NOMO-1 treated with DMSO at 0.1 percent for 48 hours (cell line): Measurements from ENCODE around the gene TAL1.
"Not testable (repeated sequence)": the region's sequence is repeated elsewhere in the genome, so short reads cannot be mapped to it uniquely, and the experiment has no call there.

Experiments
- DNase-seq: peaks from one replicate; lab custom pipeline; 2025; ENCODE audit not compliant: unreplicated experiment; lab: John Stamatoyannopoulos, UW

The TAL1 gene

GRCh38 chr1:47232187-47232874 lies at the start of gene TAL1:
Gene TAL1 (minus strand): TSS chr1:47232225. CDS start chr1:47225888, 6,337 bp downstream.
- no peak for DNase-seq

GRCh38 chr1:47280142-47280541 lies 48.1 kb upstream of the TAL1 start:
- DNase-seq: no peak

- DNase-seq: no peak
Measured at GRCh38 chr1:47276850-47277249, 44.8 kb upstream of the TAL1 start.

- not testable (repeated sequence) for DNase-seq
Measured at GRCh38 chr1:47275811-47276210, 43.8 kb upstream of the TAL1 start.

GRCh38 chr1:47265529-47265928 lies 33.5 kb upstream of the TAL1 start:
- not testable (repeated sequence) for DNase-seq

- peak; percentile 49 for DNase-seq
Measured at GRCh38 chr1:47262787-47263413, 30.9 kb upstream of the TAL1 start.

DNA sequence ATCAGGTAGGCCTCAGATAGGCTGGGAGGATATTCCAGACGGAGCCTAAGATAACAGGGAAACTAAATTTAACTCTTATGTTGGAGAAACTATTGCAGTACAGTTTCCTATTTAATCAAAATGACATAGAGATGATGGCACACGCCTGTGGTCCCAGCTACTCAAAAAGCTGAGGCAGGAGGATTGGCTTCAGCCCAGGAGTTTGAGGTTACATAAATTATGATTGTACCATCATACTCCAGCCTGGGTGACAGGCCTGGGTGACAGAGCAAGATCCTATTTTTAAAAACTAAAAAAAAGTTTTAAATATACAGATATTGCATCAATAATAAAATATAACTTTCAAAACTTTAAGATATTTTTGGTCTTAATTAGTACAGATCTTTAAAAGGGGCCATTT lies 25.2 kb upstream of the TAL1 start:
- no peak for DNase-seq

DNA sequence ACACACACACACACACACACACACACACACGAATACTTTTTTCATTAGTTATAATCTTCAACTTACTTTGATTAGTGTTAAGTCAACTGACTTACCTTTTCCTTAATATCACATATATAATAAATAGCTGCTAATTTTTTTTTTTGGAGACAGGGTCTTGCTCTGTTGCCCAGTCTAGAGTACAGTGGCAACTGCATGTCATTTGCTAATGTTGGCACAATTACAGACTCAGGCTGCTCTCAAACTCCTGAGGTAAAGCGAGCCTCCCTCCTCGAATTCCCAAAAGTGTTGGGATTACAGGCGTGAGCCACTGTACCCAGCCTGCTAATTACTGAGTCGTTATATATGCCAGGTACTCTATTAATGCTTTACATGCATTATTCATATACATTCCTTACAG lies 20.8 kb upstream of the TAL1 start:
- DNase-seq: no peak

DNA sequence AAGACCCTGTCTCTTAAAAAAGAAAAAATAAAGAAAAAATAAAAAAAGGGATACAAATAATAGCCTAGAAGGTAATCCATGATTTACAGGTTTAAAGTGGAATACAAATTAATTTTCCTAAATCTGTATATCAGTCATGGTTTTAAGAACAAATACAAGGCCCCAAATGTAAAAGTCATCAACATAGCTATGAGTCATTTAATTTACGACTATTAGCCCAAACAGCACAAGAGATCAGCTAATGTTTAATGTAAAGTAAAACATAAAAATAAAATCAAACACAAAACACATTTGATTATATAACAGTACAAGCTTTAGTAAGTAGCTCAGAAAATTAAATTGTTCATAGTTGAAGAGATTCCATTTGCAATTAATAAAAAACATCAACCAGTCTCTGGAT lies 20.3 kb upstream of the TAL1 start:
- DNase-seq: no peak

DNA sequence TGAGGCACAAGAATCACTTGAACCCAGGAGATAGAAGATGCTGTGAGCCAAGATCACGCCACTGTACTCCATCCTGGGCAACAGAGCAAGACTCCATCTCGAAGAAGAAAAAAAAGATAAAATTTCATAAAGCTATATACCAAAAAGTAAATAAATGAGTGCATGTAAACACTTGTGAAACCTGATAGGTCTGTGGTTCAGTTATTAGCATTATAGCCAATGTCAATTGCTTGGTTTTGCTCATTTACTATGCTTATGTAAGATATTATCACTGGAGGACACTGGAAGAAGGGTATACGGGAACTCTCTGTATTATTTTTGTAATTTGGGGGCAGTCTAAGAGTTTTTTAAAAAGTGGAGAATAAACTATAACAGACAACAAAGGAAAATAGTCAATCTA lies 17.7 kb upstream of the TAL1 start:
- no peak for DNase-seq

GRCh38 chr1:47244339-47244862 lies 12.4 kb upstream of the TAL1 start:
- DNase-seq: no peak

- no peak for DNase-seq
Measured at GRCh38 chr1:47243910-47244309, 11.9 kb upstream of the TAL1 start.

DNA sequence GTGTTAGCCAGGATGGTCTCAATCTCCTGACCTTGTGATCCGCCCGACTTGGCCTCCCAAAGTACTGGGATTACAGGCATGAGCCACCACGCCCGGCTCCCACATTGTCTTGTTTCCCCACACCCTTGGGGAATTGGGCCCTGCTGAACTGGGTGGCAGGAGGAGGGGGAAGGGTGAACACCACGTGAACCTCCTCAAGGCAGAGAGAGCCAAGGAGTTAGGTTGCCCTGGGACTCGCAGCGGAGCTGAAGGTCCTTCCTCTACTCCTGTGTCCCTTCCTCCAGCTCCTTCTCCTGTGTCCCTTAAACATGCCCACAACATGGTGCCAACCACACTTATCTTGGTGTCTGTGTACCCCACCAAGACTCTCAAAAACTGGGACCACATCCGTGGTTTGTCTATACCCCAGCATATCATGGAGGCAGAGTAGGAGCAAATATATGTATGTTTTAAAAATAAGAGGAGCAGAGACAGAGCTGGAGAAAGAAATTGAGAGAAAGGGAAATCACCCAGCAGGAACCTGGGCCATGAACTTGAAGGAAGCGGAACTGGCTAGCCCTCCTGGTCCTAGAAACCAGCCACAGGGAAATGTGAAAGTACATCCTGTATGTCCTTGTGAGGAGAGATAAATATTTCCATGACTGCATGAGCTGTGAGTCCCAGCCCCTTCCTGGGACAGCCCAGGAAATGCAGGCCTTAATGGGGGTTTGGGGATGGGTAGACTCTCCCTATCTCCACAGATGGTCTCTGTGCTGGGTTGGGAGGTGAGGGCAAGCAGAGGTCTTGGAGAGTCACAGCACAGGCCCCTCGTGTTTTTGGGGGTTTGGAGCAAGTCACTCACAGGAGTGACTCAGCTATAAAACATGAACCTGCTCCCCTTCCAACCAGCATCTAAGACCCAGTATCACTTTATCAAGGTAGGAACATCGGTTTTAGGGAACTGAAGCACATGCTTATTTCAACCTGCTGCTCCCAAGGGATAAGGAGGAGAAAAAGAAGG lies 9.4 kb upstream of the TAL1 start:
- DNase-seq: no peak

GRCh38 chr1:47238935-47239592 lies 7.0 kb upstream of the TAL1 start:
- no peak for DNase-seq

DNA sequence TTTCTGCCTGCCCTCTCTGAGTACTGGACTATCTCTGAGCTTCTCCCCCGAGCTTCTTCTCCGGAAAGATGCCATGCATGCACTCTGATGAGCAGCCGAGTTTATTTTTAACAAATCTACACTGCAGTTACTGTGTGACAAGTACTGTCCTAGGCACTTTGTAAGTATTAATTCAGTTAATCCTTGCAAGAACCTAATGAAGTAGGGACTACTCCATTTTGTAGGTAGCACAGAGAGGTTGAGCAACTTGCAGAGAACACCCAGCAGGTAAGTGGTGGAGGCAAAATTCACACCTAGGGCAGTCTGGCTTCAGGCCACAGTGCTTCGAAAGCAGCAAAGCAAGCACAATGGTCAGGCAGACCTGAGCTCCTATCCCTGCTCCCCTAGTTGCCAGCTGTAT lies 3.8 kb upstream of the TAL1 start:
- no peak for DNase-seq

DNA sequence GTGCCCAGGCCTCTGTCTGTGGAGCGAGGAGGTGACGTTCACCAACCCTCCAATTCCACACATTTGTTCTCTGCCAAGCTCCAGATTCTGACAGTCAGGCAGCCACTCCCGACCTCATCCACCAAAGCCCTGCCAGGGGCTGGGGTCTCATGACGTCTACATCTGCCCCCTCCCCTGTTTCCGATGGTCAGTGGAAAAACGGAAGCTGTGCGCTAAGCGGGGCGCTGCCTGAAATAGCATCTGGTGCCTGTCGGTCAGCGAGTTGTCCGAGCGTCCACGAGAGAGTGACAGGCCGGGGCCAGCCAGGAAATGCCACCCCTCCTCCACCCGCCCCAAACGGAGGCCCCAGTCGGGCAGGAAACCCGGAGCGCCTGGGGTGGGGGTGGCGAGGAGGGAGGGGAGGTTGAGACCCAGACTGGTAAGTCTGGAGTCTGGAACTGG lies 3.2 kb upstream of the TAL1 start:
- DNase-seq: no peak

DNA sequence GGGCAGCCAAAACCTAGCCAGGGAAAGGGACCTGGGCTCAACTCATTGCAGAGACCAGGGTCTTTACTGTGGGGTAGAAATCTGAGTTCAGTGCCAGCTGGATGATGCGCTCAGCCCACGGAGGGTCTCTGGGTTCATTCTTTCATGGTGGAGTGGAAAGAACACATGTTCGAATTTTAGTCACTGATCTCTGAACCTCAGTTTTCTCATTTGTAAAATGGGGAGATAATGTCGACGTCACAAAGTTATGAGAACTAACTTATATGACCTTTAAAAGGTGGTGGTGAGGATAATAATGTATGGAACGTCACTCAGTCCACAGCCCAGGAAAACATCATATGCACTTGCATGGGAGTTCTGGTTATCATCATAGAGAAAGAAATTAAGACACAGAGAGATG lies 1.2 kb upstream of the TAL1 start:
- DNase-seq: no peak

DNA sequence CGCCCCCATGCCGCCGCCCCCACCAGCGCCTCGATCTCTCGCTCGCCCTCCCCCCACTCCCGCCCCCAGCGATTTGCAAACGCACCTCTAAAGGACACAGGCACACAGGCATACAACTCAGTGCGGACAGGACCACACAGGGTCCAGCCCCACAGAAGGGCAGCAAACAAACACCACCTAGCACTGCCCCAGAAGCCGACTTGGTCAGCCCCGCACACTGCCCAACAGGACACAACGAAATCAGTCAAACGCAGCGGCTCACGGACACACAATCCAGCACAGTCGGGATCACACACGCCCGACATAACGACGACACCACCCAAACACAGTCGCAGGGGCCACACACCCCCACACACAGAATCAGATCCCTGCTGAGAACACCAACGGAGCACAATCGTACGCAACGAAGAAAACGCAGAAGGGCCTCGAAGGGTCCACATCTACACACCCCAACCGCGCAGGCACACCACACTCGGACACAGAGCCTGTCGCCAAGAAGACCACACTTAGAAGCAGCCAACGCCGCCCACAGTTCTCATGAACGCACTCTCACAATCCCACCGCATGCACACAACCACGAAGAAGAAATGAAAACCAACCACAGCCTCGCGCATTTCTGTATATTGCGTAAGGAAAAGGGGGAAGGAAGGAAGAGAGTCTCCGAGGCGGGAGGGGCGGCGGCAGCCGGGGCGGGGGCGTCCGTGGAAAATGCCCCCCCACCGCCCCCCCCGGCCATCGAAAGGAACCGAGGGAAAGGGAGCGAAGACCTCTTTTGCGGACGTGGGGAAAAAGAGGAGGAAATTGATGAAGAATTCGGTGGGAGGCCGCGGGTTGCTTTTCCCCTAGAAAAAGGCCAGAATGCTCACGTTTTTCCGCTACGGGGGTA lies 481 bp downstream of the TAL1 start:
- peak; percentile 67 for DNase-seq

DNA sequence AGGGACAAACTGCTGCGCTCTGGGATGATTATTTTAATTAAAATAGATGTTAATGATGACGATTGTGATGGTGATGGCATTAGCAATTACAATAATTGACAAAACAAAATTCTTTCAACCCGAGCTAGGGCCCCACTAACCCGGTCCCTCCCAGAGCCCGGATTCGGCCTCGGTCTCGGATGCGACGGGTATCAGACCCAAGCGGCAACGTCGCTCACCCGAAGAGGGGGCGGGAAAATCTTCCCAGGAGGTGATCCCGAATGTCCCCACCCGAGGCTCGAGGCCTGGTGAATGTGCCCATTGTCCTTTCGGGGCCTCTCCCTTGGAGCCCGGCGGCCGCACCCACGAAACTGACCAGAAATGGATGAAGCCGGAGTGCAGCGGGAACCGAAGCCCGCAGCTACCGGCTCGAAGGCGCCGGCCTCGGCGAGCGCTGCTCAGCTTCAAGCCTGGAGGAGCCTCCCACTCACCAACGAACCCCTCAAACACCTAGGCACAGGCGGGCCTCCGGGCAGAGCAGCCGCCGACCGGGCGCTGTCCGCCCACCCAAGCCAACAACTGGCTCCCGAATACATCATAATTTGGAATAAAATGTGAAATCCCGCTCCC lies 1.2 kb downstream of the TAL1 start:
- DNase-seq: peak; percentile 13
